ENCODE data around the gene SLC25A1. TPM values are rescaled to one million over a fixed set of nuclear protein-coding genes. Genes with fewer than 3 reads are reported as not detected.

SLC25A1 gene
- polyA plus RNA-seq, 1 donor from 2014 or later, result 81.4 TPM

DNA sequence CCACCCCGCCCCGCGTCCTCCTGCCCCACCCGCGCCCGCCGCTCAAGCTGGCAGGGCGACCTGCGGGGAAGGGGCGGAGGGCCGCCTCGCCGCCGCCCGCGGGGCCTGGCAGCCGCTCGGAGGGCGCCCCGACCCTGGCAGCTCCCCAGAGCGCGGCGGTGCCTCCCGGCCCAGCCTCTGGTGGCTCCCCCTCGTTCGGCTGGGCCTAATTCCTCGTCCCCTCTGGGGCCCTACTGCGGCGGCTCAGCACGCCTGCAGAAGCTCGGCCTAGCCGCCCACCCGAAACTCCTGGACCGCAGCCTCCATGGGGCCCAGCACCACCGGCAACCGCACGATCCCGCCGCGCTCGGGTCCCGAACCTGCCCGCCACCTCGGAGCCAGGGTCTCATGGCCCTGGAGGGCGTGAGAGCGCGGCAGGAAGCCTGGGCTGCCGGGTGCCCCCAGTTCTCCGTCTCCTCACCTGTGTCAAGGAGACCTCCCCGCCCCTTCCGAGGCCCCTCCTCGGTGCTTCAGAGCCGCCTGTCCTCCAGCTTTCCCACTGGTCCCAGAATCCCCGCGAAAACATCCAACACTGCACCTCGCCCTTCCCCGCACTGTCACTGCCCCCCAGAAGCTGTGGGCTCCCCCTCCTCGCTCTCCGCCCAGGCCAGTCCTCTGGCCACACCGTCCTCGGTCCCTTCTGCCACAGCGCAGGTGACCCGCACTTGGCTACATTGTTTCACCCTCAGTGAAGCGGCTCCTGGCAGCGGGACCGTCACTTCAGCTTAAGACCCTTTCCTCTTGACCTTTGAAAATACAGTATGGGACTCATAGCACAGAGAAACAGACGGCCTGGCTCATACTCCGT, 27.8 kb downstream of the SLC25A1 start:
- H3K27ac ChIP-seq (ENCODE audit: low read length), result no peak overlapping the region
- no peaks in the 10 kb centered on the region for H3F3A ChIP-seq (ENCODE audit: insufficient read depth, low read length, poor library complexity, severe bottlenecking)
- no peak overlapping the region for H3K9ac ChIP-seq (ENCODE audit: low read length)
- H3K27me3 ChIP-seq (ENCODE audit: insufficient read depth, low read depth, low read length), result peaks cover 74% of the 10 kb centered on the region
- no peaks in the 10 kb centered on the region for H3K79me2 ChIP-seq (replicated peaks; ENCODE audit: insufficient read depth, low read length)
- no peak overlapping the region for H2AFZ ChIP-seq (ENCODE audit: low read depth, low read length)
- no peak overlapping the region for H3K4me3 ChIP-seq (ENCODE audit: low read length)
- H3K9me3 ChIP-seq (ENCODE audit: low read length), result peaks cover 6% of the 10 kb centered on the region
- H4K20me1 ChIP-seq (ENCODE audit: insufficient read depth), result no peaks in the 10 kb centered on the region
- no peak overlapping the region for H3K4me2 ChIP-seq (ENCODE audit: low read length)
- H3K9me2 ChIP-seq (ENCODE audit: insufficient read depth, low read length), result no peaks in the 10 kb centered on the region
- H3K36me3 ChIP-seq (ENCODE audit: insufficient read depth, low read length), result no peaks in the 10 kb centered on the region
- TF ChIP-seq, protein P1, sequence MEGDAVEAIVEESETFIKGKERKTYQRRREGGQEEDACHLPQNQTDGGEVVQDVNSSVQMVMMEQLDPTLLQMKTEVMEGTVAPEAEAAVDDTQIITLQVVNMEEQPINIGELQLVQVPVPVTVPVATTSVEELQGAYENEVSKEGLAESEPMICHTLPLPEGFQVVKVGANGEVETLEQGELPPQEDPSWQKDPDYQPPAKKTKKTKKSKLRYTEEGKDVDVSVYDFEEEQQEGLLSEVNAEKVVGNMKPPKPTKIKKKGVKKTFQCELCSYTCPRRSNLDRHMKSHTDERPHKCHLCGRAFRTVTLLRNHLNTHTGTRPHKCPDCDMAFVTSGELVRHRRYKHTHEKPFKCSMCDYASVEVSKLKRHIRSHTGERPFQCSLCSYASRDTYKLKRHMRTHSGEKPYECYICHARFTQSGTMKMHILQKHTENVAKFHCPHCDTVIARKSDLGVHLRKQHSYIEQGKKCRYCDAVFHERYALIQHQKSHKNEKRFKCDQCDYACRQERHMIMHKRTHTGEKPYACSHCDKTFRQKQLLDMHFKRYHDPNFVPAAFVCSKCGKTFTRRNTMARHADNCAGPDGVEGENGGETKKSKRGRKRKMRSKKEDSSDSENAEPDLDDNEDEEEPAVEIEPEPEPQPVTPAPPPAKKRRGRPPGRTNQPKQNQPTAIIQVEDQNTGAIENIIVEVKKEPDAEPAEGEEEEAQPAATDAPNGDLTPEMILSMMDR (IDR thresholded peaks at IDR 0.05; ENCODE audit: poor library complexity, severe bottlenecking), result no peak
- peak; percentile 97 for TF ChIP-seq EZH2 (IDR thresholded peaks at IDR 0.05; ENCODE audit: borderline replicate concordance, insufficient read depth, low read length, poor library complexity, severe bottlenecking)

DNA sequence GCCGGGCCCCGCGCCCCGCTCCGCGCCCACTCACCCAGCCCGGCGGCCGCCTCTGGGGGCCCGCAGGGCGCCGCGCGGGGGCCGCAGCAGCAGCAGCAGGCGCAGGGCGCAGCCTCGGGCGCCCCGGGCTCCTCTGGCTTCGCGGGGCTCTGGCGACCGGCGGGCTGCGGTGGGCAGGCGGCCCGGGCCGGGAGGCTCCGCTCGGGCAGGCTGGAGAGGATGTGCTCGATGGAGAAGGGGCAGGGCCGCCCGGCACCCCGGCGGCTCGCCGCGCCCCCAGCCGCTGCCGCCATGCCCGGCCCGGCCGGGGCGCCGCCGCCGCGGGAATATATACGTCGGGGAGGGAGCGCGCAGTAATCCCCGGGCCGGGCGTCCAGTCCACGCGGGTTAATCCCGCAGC, 28.5 kb downstream of the SLC25A1 start, which contains the start of gene GSC2:
GSC2 (minus strand) TSS at position 302 of the 400 bp plus-strand sequence; CDS start at position 293, 9 bp downstream.
- Histone ChIP-seq H3K9me2 (ENCODE audit: insufficient read depth, low read length) (no peaks in the 10 kb centered on the region), H3K4me3 (ENCODE audit: low read length) (peak within 1 kb of the TSS; percentile 60), H3K27ac (ENCODE audit: low read length) (no peak within 1 kb of the TSS), H2AFZ (ENCODE audit: low read depth, low read length) (no peak within 1 kb of the TSS), H3F3A (ENCODE audit: insufficient read depth, low read length, poor library complexity, severe bottlenecking) (no peaks in the 10 kb centered on the region), H3K79me2 (replicated peaks; ENCODE audit: insufficient read depth, low read length) (no peaks in the 10 kb centered on the region), H3K36me3 (ENCODE audit: insufficient read depth, low read length) (no peaks in the 10 kb centered on the region), H3K9me3 (ENCODE audit: low read length) (peaks cover 6% of the 10 kb centered on the region), H3K4me2 (ENCODE audit: low read length) (no peak within 1 kb of the TSS), H4K20me1 (ENCODE audit: insufficient read depth) (no peaks in the 10 kb centered on the region), H3K27me3 (ENCODE audit: insufficient read depth, low read depth, low read length) (peaks cover 71% of the 10 kb centered on the region), H3K9ac (ENCODE audit: low read length) (no peak within 1 kb of the TSS)
- no peak for TF ChIP-seq SMC3 (conservative IDR thresholded peaks at IDR 0.05; ENCODE audit: poor library complexity)
- TF ChIP-seq, protein P1 (IDR thresholded peaks at IDR 0.05; ENCODE audit: poor library complexity, severe bottlenecking), result no peak
- no peak for TF ChIP-seq EZH2 (IDR thresholded peaks at IDR 0.05; ENCODE audit: borderline replicate concordance, insufficient read depth, low read length, poor library complexity, severe bottlenecking)
- TF ChIP-seq, protein P2, sequence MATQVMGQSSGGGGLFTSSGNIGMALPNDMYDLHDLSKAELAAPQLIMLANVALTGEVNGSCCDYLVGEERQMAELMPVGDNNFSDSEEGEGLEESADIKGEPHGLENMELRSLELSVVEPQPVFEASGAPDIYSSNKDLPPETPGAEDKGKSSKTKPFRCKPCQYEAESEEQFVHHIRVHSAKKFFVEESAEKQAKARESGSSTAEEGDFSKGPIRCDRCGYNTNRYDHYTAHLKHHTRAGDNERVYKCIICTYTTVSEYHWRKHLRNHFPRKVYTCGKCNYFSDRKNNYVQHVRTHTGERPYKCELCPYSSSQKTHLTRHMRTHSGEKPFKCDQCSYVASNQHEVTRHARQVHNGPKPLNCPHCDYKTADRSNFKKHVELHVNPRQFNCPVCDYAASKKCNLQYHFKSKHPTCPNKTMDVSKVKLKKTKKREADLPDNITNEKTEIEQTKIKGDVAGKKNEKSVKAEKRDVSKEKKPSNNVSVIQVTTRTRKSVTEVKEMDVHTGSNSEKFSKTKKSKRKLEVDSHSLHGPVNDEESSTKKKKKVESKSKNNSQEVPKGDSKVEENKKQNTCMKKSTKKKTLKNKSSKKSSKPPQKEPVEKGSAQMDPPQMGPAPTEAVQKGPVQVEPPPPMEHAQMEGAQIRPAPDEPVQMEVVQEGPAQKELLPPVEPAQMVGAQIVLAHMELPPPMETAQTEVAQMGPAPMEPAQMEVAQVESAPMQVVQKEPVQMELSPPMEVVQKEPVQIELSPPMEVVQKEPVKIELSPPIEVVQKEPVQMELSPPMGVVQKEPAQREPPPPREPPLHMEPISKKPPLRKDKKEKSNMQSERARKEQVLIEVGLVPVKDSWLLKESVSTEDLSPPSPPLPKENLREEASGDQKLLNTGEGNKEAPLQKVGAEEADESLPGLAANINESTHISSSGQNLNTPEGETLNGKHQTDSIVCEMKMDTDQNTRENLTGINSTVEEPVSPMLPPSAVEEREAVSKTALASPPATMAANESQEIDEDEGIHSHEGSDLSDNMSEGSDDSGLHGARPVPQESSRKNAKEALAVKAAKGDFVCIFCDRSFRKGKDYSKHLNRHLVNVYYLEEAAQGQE (IDR thresholded peaks at IDR 0.05; ENCODE audit: borderline replicate concordance), result no peak
- no peak for TF ChIP-seq TAF1 (IDR thresholded peaks at IDR 0.05; ENCODE audit: low read depth)
- no peak for TF ChIP-seq POLR2AphosphoS5 (IDR thresholded peaks at IDR 0.05)
- TF ChIP-seq RAD21 (conservative IDR thresholded peaks at IDR 0.05), result no peak
- TF ChIP-seq MXI1 (conservative IDR thresholded peaks at IDR 0.05; ENCODE audit: poor library complexity, severe bottlenecking), result no peak
- no peak for TF ChIP-seq EP300 (conservative IDR thresholded peaks at IDR 0.05; ENCODE audit: poor library complexity, severe bottlenecking)

Measured in neural cell (in vitro differentiated cells).